Tibial artery (tissue), 4 donors: Measurements from ENCODE around the gene ZNF775.
A peak's percentile ranks its signal among the peaks of the same experiment; 100 is the strongest.

Experiments used
- DNase-seq, 2 donors: peaks; one replicate each; pipeline ENCODE4 v3.0.0-alpha.2; 2019
- H3K27ac ChIP-seq, 2 donors: fragments of 200-600 bp; sonication (generic) in 1 of 2; 1 replicate in 1 of 2; 2 replicates in 1 of 2; pipeline ENCODE4 v1.5.1; 2018 to 2019; ENCODE audit warnings: mild to moderate bottlenecking in 1 of 2
- H3K27me3 ChIP-seq, 2 donors: fragments of 200-600 bp; sonication (generic) in 1 of 2; one replicate each; pipeline versions ENCODE4 v1.5.1 to v1.6.0; 2016 to 2019
- H3K36me3 ChIP-seq, 3 donors: fragments of 200-600 bp; sonication (generic) in 2 of 3; one replicate each; pipeline ENCODE4 v1.5.1; 2016 to 2019; ENCODE audit warnings: mild to moderate bottlenecking in 2 of 3
- H3K4me1 ChIP-seq, 4 donors: fragments of 200-600 bp; sonication (generic) in 2 of 4; 1 replicate in 3 of 4; 2 replicates in 1 of 4; pipeline ENCODE4 v1.5.1; 2016 to 2019
- H3K4me3 ChIP-seq, 2 donors: fragments of 200-600 bp; sonication (generic) in 1 of 2; 1 replicate in 1 of 2; 2 replicates in 1 of 2; pipeline ENCODE4 v1.5.1; 2018 to 2019; ENCODE audit warnings: mild to moderate bottlenecking in 2 of 2
- H3K9me3 ChIP-seq, 3 donors: fragments of 200-600 bp; sonication (generic) in 1 of 3; one replicate each; pipeline ENCODE4 v1.5.1; 2016 to 2019
- intact Hi-C: fragments of 100-400 bp; cut with DNase I; formaldehyde crosslinking; loops from one replicate; pipeline ENCODE4 v1.15.0; 2023; ENCODE audit warnings: low total_unique reads
- TF ChIP-seq, protein P1 (sequence below), 2 experiments: fragments of 200-600 bp in 1 of 2; fragments of 450-650 bp in 1 of 2; IDR thresholded peaks; one replicate each; pipeline ENCODE4 v1.5.1; 2017 to 2019; ENCODE audit warnings: antibody characterized with exemption in 2 of 2, mild to moderate bottlenecking in 1 of 2, moderate library complexity in 1 of 2

The ZNF775 gene

DNA sequence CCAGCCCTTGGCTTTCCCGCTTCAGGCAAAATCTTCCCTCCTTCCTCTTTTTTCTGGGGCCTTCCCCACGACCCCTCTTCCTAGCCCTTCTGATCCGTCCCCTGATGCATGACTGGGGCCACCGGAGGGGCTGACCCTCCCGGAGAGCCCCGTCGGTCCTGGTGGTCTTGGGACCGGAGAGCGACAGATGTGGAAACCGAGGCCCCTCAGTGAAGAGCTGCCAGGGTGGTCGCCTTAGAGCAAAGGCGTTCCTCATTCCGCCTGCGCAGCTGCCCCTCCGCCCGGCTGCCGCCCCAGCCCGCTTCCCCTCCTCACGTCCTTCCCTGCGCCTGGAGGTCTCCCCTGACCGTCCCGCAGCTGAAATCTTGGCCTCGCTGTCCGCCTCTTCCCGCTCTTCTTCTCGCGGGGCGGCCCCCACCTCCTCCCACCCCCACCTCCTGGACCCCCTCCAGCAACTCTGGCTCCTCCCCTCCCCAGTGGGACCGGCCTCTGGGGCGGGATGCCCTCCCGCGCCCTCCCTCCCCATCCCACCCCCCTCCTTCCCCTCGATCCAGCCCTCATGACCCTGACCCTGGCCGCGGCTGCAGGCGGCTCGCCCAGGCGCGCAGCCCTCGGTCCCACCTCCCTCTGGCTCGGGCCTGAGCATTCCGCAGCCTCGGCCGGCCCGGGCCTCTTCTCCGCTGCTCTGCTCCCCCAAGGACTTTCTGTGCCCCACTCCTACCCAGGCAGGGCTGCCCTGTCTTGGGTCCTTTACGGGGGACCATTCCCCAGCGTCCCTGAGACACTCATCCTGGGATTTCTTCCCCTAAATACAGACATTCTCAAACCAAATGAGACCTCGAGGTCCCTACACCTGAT is 37.6 kb upstream of the ZNF775 start, which contains the start of gene RARRES2:
Gene RARRES2, minus strand, starts transcription at position 367 of the 858 bp plus-strand sequence. CDS start 1,020 bp downstream, outside the sequence.
- Histone ChIP-seq H3K36me3 (peaks cover 0 to 15% (median 0%) of the 10 kb centered on the region in 3 donors), H3K27ac (peak within 1 kb of the TSS; percentile 71 to 90), H3K27me3 (no peaks in the 10 kb centered on the region), H3K9me3 (no peaks in the 10 kb centered on the region), H3K4me3 (peak within 1 kb of the TSS; percentile 59 to 63), H3K4me1 (peaks cover 0 to 35% (median 19%) of the 10 kb centered on the region in 4 donors)
- DNase-seq, result peak in 1 of 2 donors; percentile 44
- intact Hi-C loops, result no loop called here
- TF ChIP-seq, protein P1, sequence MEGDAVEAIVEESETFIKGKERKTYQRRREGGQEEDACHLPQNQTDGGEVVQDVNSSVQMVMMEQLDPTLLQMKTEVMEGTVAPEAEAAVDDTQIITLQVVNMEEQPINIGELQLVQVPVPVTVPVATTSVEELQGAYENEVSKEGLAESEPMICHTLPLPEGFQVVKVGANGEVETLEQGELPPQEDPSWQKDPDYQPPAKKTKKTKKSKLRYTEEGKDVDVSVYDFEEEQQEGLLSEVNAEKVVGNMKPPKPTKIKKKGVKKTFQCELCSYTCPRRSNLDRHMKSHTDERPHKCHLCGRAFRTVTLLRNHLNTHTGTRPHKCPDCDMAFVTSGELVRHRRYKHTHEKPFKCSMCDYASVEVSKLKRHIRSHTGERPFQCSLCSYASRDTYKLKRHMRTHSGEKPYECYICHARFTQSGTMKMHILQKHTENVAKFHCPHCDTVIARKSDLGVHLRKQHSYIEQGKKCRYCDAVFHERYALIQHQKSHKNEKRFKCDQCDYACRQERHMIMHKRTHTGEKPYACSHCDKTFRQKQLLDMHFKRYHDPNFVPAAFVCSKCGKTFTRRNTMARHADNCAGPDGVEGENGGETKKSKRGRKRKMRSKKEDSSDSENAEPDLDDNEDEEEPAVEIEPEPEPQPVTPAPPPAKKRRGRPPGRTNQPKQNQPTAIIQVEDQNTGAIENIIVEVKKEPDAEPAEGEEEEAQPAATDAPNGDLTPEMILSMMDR (IDR thresholded peaks at IDR 0.05), result no peak

- peak overlapping the region; percentile 59 to 63 for H3K4me3 ChIP-seq
- H3K27ac ChIP-seq, result peak overlapping the region; percentile 71 to 90
Measured at GRCh38 chr7:150342121-150342408, 37.1 kb upstream of the ZNF775 start.

DNA sequence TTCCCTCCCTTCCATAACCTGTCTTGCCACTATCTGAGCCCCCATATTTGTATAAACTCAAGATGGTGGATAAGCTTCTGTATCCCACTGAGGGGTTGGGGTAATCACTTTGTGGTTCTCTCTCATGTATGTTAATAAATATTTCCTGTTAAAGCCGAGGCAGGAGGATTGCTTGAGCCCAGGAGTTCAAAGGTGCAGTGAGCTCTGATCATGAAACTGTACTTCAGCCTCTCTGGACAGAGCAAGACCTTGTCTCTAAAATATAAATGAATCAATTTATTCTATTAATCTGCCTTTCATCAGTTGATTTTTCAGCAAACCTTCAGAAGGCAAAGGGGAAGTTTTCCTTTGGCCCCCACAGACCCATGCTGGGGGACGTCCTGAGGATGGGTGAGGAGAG is 35.9 kb upstream of the ZNF775 start:
- Histone ChIP-seq H3K4me3 (no peak overlapping the region), H3K27me3 (no peaks in the 10 kb centered on the region), H3K9me3 (no peaks in the 10 kb centered on the region), H3K36me3 (no peaks in the 10 kb centered on the region), H3K4me1 (peaks cover 0 to 32% (median 18%) of the 10 kb centered on the region in 4 donors), H3K27ac (no peak overlapping the region)
- TF ChIP-seq, protein P1 (IDR thresholded peaks at IDR 0.05), result no peak
- intact Hi-C loops, result no loop called here
- no peak for DNase-seq

More at GRCh38 chr7:150342121-150342408, 37.1 kb upstream of the ZNF775 start:
- no peak for DNase-seq
- Histone ChIP-seq H3K4me1 (peaks cover 0 to 32% (median 18%) of the 10 kb centered on the region in 4 donors), H3K9me3 (no peaks in the 10 kb centered on the region), H3K27me3 (no peaks in the 10 kb centered on the region), H3K36me3 (peaks cover 0 to 11% (median 0%) of the 10 kb centered on the region in 3 donors)
- intact Hi-C loops, result no loop called here
- TF ChIP-seq, protein P1 (IDR thresholded peaks at IDR 0.05), result no peak

- H3K9me3 ChIP-seq, result no peaks in the 10 kb centered on the region
- intact Hi-C loops, result no loop called here
- DNase-seq, result no peak
- H3K4me1 ChIP-seq, result peaks cover 0 to 30% (median 17%) of the 10 kb centered on the region in 4 donors
- H3K4me3 ChIP-seq, result no peak overlapping the region
- no peaks in the 10 kb centered on the region for H3K27me3 ChIP-seq
- H3K36me3 ChIP-seq, result no peaks in the 10 kb centered on the region
- TF ChIP-seq, protein P1 (IDR thresholded peaks at IDR 0.05), result no peak
- no peak overlapping the region for H3K27ac ChIP-seq
Measured at GRCh38 chr7:150344299-150344698, 34.8 kb upstream of the ZNF775 start.

- no peaks in the 10 kb centered on the region for H3K9me3 ChIP-seq
- H3K27ac ChIP-seq, result no peak overlapping the region
- peaks cover 0 to 22% (median 11%) of the 10 kb centered on the region in 4 donors for H3K4me1 ChIP-seq
- no peak overlapping the region for H3K4me3 ChIP-seq
- H3K36me3 ChIP-seq, result no peaks in the 10 kb centered on the region
- DNase-seq, result no peak
- no peaks in the 10 kb centered on the region for H3K27me3 ChIP-seq
- intact Hi-C loops, result no loop called here
- TF ChIP-seq, protein P1 (IDR thresholded peaks at IDR 0.05), result no peak
Measured at GRCh38 chr7:150345012-150345411, 34.1 kb upstream of the ZNF775 start.
